CD14-positive monocyte (primary cell): ENCODE measurements around the gene XYLB. TPM values are rescaled to one million over a fixed set of nuclear protein-coding genes. Genes with fewer than 3 reads are reported as not detected.

ENCODE experiments used
- DNase-seq, 3 donors: peaks; one replicate each; pipeline ENCODE4 v3.0.0-alpha.2; 2011 to 2022
- H2AFZ ChIP-seq: 2 replicates; pipeline ENCODE4 v1.6.0; 2012; ENCODE audit warnings: mild to moderate bottlenecking, low read depth, low read length, inconsistent platforms; ENCODE audit not compliant: insufficient read depth, poor library complexity, severe bottlenecking
- H3K27ac ChIP-seq, 2 donors: 1 replicate in 1 of 2; 2 replicates in 1 of 2; pipeline ENCODE4 v1.5.1; 2012 to 2013; ENCODE audit warnings: low read length in 2 of 2, control low read depth in 1 of 2, inconsistent platforms in 1 of 2, low read depth in 1 of 2, mild to moderate bottlenecking in 1 of 2
- H3K27me3 ChIP-seq, 2 donors: one replicate each; pipeline versions ENCODE4 v1.6.0 to v1.6.1; 2011 to 2013; ENCODE audit warnings: low read length in 2 of 2; ENCODE audit not compliant: control insufficient read depth in 2 of 2, insufficient read depth in 2 of 2
- H3K36me3 ChIP-seq, 2 donors: replicated peaks in 1 of 2; 1 replicate in 1 of 2; 2 replicates in 1 of 2; pipeline versions ENCODE4 v1.5.1 to v1.6.1; 2012 to 2013; ENCODE audit warnings: low read length in 2 of 2, control low read depth in 1 of 2, inconsistent platforms in 1 of 2, mild to moderate bottlenecking in 1 of 2; ENCODE audit not compliant: insufficient read depth in 2 of 2, control insufficient read depth in 1 of 2
- H3K4me1 ChIP-seq, 2 donors: 1 replicate in 1 of 2; 2 replicates in 1 of 2; pipeline versions ENCODE4 v1.5.1 to v1.6.1; 2012 to 2013; ENCODE audit warnings: low read length in 2 of 2, control low read depth in 1 of 2, inconsistent platforms in 1 of 2, mild to moderate bottlenecking in 1 of 2, moderate library complexity in 1 of 2; ENCODE audit not compliant: insufficient read depth in 2 of 2, control insufficient read depth in 1 of 2
- H3K4me2 ChIP-seq: replicated peaks from 2 replicates; pipeline ENCODE3; 2012; ENCODE audit warnings: low read length, moderate library complexity, mild to moderate bottlenecking; ENCODE audit not compliant: poor library complexity, severe bottlenecking; ENCODE audit errors: extremely low read depth
- H3K4me3 ChIP-seq, 3 experiments: fragments of 200-600 bp in 1 of 3; sonication (generic) in 1 of 3; replicated peaks in 1 of 3; 1 replicate in 2 of 3; 2 replicates in 1 of 3; pipeline ENCODE4 v1.5.1; 2011 to 2013; ENCODE audit warnings: low read length in 3 of 3, mild to moderate bottlenecking in 3 of 3, control low read depth in 2 of 3, low read depth in 2 of 3, inconsistent platforms in 1 of 3, moderate library complexity in 1 of 3
- H3K79me2 ChIP-seq: 2 replicates; pipeline ENCODE4 v1.6.0; 2012; ENCODE audit warnings: mild to moderate bottlenecking, control low read depth, inconsistent platforms, low read length, moderate library complexity; ENCODE audit not compliant: insufficient read depth
- H3K9ac ChIP-seq: 2 replicates; pipeline ENCODE4 v1.6.0; 2017; ENCODE audit warnings: low read length, mild to moderate bottlenecking; ENCODE audit not compliant: insufficient read depth, poor library complexity, severe bottlenecking
- H3K9me3 ChIP-seq, 2 donors: replicated peaks in 1 of 2; 1 replicate in 1 of 2; 2 replicates in 1 of 2; pipeline versions ENCODE4 v1.5.1 to v1.6.1; 2012 to 2013; ENCODE audit warnings: low read length in 2 of 2, control low read depth in 1 of 2; ENCODE audit not compliant: control insufficient read depth in 1 of 2, insufficient read depth in 1 of 2
- H4K20me1 ChIP-seq: 2 replicates; pipeline ENCODE4 v1.6.0; 2012; ENCODE audit warnings: mild to moderate bottlenecking, low read length, control low read depth, moderate library complexity; ENCODE audit not compliant: insufficient read depth
- H3K27ac Mint-ChIP-seq, 7 donors: one replicate each; pipeline ENCODE4 v1.8.0; 2020; ENCODE audit warnings: mild to moderate bottlenecking in 7 of 7, mixed read lengths in 7 of 7, moderate library complexity in 6 of 7, inconsistent platforms in 2 of 7
- H3K27me3 Mint-ChIP-seq, 3 donors: one replicate each; pipeline ENCODE4 v1.8.0; 2021 to 2022; ENCODE audit warnings: low read depth in 3 of 3, mild to moderate bottlenecking in 3 of 3, mixed read lengths in 3 of 3, moderate library complexity in 3 of 3, inconsistent platforms in 1 of 3
- H3K36me3 Mint-ChIP-seq, 2 donors: one replicate each; pipeline ENCODE4 v1.8.0; 2020; ENCODE audit warnings: mixed read lengths in 2 of 2, inconsistent platforms in 1 of 2, mild to moderate bottlenecking in 1 of 2
- H3K4me1 Mint-ChIP-seq: one replicate; pipeline ENCODE4 v1.8.0; 2020; ENCODE audit warnings: mild to moderate bottlenecking, mixed read lengths
- H3K4me3 Mint-ChIP-seq, 2 donors: one replicate each; pipeline ENCODE4 v1.8.0; 2020; ENCODE audit warnings: mild to moderate bottlenecking in 2 of 2, mixed read lengths in 2 of 2, moderate library complexity in 1 of 2
- H3K9me3 Mint-ChIP-seq, 7 donors: one replicate each; pipeline ENCODE4 v1.8.0; 2020 to 2022; ENCODE audit warnings: mixed read lengths in 7 of 7, mild to moderate bottlenecking in 6 of 7, moderate library complexity in 6 of 7, inconsistent platforms in 2 of 7
- WGBS: methylation state at CpG from one replicate; pipeline ENCODE4 v1.1.5; 2013; ENCODE audit warnings: missing lambda C conversion rate; ENCODE audit not compliant: insufficient coverage; 5-methylcytosine and 5-hydroxymethylcytosine counted together
- intact Hi-C, 2 donors: fragments of 100-400 bp; cut with micrococcal nuclease; formaldehyde crosslinking; loops; one replicate each; pipeline versions ENCODE4 v1.15.0 to v1.15.1; 2023
- polyA plus RNA-seq, 3 donors: library from polyadenylated mRNA; depleted of rRNA in 1 of 3; unstranded in 2 of 3; stranded (reverse) in 1 of 3; fragments of 300-500 nt in 2 of 3; fragments of >200 nt in 1 of 3; fragmentation: Illumina TruSeq in 2 of 3; gene quantifications; 1 replicate in 2 of 3; 2 replicates in 1 of 3; pipeline ENCODE4 v1.2.3, GENCODE V29; 2012 to 2021
- TF ChIP-seq, protein P1 (sequence below): fragments of 200-600 bp; IDR thresholded peaks from one replicate; pipeline ENCODE4 v1.8.0; 2022; ENCODE audit warnings: antibody characterized with exemption, mild to moderate bottlenecking

XYLB gene
- polyA plus RNA-seq, 3 donors = 0.60 to 1.00 (median 0.74) TPM

- peaks cover 0 to 3% (median 1%) of the 10 kb centered on the region in 3 donors for H3K27me3 Mint-ChIP-seq
- peak overlapping the region in 1 of 7 donors; percentile 25 for H3K27ac Mint-ChIP-seq
- Histone ChIP-seq H3K79me2 (no peaks in the 10 kb centered on the region), H3K36me3 (no peaks in the 10 kb centered on the region), H3K27me3 (no peaks in the 10 kb centered on the region), H4K20me1 (no peaks in the 10 kb centered on the region), H3K9me3 (no peaks in the 10 kb centered on the region), H2AFZ (no peak overlapping the region), H3K4me3 (no peak overlapping the region), H3K4me1 (peaks cover 35 to 51% of the 10 kb centered on the region in 2 donors), H3K9ac (no peak overlapping the region), H3K4me2 (no peak overlapping the region), H3K27ac (no peak overlapping the region)
- H3K9me3 Mint-ChIP-seq = peaks cover 0 to 4% (median 2%) of the 10 kb centered on the region in 7 donors
- intact Hi-C loops = no loop called here
- H3K4me1 Mint-ChIP-seq = peaks cover 48% of the 10 kb centered on the region
- H3K4me3 Mint-ChIP-seq = no peak overlapping the region
- no peaks in the 10 kb centered on the region for H3K36me3 Mint-ChIP-seq
- TF ChIP-seq, protein P1, sequence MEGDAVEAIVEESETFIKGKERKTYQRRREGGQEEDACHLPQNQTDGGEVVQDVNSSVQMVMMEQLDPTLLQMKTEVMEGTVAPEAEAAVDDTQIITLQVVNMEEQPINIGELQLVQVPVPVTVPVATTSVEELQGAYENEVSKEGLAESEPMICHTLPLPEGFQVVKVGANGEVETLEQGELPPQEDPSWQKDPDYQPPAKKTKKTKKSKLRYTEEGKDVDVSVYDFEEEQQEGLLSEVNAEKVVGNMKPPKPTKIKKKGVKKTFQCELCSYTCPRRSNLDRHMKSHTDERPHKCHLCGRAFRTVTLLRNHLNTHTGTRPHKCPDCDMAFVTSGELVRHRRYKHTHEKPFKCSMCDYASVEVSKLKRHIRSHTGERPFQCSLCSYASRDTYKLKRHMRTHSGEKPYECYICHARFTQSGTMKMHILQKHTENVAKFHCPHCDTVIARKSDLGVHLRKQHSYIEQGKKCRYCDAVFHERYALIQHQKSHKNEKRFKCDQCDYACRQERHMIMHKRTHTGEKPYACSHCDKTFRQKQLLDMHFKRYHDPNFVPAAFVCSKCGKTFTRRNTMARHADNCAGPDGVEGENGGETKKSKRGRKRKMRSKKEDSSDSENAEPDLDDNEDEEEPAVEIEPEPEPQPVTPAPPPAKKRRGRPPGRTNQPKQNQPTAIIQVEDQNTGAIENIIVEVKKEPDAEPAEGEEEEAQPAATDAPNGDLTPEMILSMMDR = no peak
- no peak for DNase-seq
- WGBS = 93% methylated on average over 5 of the region's 10 CpGs
Measured at GRCh38 chr3:38315488-38316230, 30.9 kb upstream of the XYLB start.

DNA sequence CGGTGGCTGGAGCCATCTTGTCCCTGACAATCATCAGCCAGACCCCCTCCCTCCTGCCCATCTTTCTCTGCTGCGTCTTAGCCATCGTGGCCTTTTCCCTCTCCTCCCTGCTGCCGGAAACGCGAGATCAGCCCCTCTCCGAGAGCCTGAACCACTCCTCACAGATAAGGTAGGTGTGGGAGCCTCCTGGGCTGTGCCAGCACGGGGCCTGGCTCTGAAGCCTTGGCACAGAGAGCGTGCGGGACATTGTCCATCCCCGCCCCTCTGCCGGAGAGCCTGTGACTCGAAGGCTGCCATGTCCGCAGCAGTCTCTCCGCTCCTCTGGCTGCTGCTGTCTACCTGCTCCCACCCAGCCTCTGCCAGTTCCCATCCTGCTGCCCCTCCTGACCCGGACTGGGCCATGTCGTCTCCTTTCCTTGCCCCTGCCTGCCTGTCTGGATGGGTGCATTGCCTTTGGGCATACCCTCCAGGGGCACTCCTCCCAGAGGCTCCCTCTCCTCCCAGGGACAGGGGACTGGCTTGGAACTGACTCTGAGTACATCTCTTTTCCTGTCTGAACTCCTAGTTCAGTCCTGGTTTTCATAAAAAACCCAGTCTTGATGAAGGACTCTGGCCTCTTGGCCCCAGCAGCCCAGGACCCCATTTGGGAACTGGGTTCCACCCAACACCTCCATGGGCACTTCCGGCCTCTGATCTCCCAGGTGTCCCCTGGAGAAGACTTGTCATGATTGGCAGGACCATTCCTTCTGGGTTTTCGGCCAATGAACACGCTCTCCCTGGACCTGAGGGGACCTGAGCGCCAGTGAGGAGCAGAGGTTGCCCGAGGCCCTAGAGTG is 30.0 kb upstream of the XYLB start:
- Histone ChIP-seq H3K9me3 (no peaks in the 10 kb centered on the region), H3K36me3 (no peaks in the 10 kb centered on the region), H3K9ac (no peak overlapping the region), H3K4me3 (no peak overlapping the region), H2AFZ (no peak overlapping the region), H3K79me2 (no peaks in the 10 kb centered on the region), H3K27ac (no peak overlapping the region), H3K4me1 (peaks cover 27 to 42% of the 10 kb centered on the region in 2 donors), H3K4me2 (no peak overlapping the region), H3K27me3 (no peaks in the 10 kb centered on the region), H4K20me1 (no peaks in the 10 kb centered on the region)
- Mint-ChIP-seq H3K27me3 (peaks cover 0 to 3% (median 1%) of the 10 kb centered on the region in 3 donors), H3K27ac (peak overlapping the region in 1 of 7 donors; percentile 50), H3K9me3 (peaks cover 0 to 7% (median 2%) of the 10 kb centered on the region in 7 donors), H3K4me3 (no peak overlapping the region), H3K36me3 (no peaks in the 10 kb centered on the region), H3K4me1 (peaks cover 39% of the 10 kb centered on the region)
- intact Hi-C loops = no loop called here
- TF ChIP-seq, protein P1 = no peak
- no peak for DNase-seq
- WGBS = 98% methylated on average over 13 of the region's 22 CpGs
